ENCODE data around the gene TMC4.

Gene TMC4

DNA sequence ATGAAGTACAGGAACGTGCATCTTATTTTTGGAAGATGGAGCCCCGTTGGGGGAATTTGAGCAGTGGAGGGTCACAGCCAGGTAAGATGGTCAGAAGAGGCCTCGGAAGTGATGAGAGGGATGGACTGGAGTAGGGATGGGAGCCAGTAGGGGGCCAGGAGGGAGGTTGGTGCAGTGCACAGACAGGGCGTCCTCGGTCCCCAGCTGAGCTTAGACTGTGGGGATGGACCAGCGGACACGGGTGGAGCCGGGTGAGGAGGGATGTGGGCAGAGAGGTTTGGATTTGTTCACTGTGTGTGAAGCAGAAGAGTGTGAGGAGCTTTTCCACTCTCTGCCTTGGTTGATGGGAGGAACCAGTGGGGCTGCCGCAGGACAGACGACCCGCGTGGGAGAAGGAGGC lies 38.3 kb upstream of the TMC4 start:
- DNase-seq (ENCODE audit: extremely low spot score): no peak
- CTCF ChIA-PET: interaction anchor here (1.6 to 2.0 kb wide), 2 partner anchors 20 to 55 kb away, joined by 4 to 5 read pairs; no protein-coding TSS in a partner anchor
- TF ChIP-seq, protein P1, sequence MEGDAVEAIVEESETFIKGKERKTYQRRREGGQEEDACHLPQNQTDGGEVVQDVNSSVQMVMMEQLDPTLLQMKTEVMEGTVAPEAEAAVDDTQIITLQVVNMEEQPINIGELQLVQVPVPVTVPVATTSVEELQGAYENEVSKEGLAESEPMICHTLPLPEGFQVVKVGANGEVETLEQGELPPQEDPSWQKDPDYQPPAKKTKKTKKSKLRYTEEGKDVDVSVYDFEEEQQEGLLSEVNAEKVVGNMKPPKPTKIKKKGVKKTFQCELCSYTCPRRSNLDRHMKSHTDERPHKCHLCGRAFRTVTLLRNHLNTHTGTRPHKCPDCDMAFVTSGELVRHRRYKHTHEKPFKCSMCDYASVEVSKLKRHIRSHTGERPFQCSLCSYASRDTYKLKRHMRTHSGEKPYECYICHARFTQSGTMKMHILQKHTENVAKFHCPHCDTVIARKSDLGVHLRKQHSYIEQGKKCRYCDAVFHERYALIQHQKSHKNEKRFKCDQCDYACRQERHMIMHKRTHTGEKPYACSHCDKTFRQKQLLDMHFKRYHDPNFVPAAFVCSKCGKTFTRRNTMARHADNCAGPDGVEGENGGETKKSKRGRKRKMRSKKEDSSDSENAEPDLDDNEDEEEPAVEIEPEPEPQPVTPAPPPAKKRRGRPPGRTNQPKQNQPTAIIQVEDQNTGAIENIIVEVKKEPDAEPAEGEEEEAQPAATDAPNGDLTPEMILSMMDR (IDR thresholded peaks at IDR 0.05; ENCODE audit: control extremely low read depth, extremely low read depth, low read depth, missing control alignments): no peak
- POLR2A ChIA-PET: interaction anchor here (0.7 to 1.3 kb wide), 2 partner anchors 10 to 73 kb away, joined by 4 to 11 read pairs; partner anchors contain the start of gene RPS9

DNA sequence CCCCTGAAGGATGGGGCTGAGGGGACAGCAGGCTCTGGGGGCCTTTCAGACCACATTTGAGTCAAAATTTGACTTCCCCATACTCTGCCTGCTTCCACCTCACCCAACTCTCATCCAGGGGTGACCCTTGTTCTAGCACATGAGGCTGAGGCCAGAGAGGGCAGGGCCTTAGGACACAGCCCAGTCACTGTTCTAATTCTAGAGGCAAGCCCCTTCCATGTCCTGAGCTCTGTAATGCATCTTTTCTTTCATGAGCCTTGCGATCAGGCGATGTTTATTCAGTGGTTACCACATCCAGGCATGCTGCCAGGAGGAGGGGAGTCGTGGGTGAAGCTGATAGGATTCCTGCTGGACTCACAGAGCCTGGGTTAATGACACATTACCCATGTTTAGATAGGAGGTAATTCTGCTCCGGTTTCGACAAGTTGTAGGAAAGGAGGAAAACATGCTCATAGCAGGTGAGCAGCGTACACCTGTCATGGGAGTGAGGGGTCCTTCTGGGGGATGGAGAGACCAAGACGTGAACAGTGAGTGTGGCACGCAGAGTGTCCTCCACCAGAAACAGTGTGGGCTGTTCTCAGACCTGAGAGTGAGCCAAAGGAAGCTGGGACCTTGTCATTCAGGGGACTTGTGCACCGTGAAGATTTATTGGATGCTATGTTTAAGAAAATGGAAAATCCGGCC lies 37.0 kb upstream of the TMC4 start:
- POLR2A ChIA-PET: interaction anchor here (1.1 to 5.7 kb wide), 2 partner anchors 10 to 21 kb away, joined by 3 to 30 read pairs; partner anchors contain the start of genes MBOAT7 and RPS9
- no peak for DNase-seq (ENCODE audit: extremely low spot score)
- CTCF ChIA-PET: interaction anchor here (1.6 kb wide), 1 partner anchor 21 kb away, joined by 4 read pairs; no protein-coding TSS in a partner anchor
- TF ChIP-seq, protein P1 (IDR thresholded peaks at IDR 0.05; ENCODE audit: control extremely low read depth, extremely low read depth, low read depth, missing control alignments): no peak

DNA sequence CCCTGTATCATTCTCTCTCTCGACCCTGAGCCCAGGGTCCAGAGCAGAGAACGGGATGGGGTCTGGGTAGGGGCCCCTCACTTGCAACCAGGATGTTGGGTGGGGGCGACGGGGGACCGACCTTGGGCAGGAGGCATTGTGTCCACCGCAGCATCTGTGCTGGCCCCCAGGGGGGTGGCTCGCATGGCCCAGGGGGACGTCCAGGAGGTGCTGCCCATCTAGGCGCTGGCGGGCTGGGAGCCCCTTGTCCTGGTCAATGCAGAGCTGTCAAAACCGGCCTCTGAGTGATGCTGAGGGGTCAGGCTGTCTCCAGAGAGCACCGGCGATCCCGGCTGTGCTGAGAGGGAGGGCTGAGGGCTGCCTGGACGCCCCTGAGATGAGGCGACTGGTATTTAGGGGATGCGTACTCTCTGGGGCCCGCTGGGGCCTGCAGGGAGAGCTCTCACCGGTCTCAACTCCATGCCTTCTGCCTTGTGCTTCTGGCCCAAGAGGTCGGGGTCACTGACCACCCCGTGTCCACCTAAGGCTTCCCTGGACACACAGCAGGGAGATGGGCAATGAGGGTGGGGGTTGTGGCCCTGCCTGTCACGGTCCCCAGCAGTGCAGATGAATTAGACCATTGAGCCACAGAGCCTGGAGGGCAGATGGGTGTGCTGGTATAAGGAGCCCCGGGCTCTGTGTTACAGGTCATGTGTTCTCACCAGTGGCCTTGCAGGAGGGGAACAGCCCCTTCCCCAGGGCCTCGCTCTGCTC lies 36.3 kb upstream of the TMC4 start:
- POLR2A ChIA-PET: interaction anchor here (1.1 to 5.7 kb wide), 4 partner anchors 9 to 20 kb away, joined by 3 to 30 read pairs (median 8); partner anchors contain the start of genes MBOAT7, RPS9 and TSEN34
- TF ChIP-seq, protein P1 (IDR thresholded peaks at IDR 0.05; ENCODE audit: control extremely low read depth, extremely low read depth, low read depth, missing control alignments): no peak
- no peak for DNase-seq (ENCODE audit: extremely low spot score)
- CTCF ChIA-PET: interaction anchor here (1.0 kb wide), 1 partner anchor 182 kb away, joined by 3 read pairs; no protein-coding TSS in a partner anchor

DNA sequence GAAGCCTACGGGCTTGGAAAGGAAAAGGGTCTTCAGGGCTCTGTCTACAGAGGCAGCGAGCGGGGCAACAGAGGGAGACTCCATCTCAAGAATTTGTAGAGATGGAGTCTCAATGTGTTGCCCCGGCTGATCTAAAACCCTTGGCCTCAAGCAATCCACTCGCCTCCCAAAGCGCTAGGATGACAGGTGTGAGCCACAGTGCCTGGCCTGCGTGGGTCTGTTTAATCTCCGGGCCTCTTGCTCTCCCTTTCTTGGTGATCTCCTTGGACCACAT lies 35.8 kb upstream of the TMC4 start:
- TF ChIP-seq, protein P1 (IDR thresholded peaks at IDR 0.05; ENCODE audit: control extremely low read depth, extremely low read depth, low read depth, missing control alignments): no peak
- POLR2A ChIA-PET: interaction anchor here (0.7 to 5.7 kb wide), 4 partner anchors 8 to 35 kb away, joined by 4 to 30 read pairs (median 8); partner anchors contain the start of genes MBOAT7, RPS9, TMC4 and TSEN34
- CTCF ChIA-PET: interaction anchor here (1.0 to 1.2 kb wide), 2 partner anchors 12 to 182 kb away, joined by 3 read pairs; no protein-coding TSS in a partner anchor
- no peak for DNase-seq (ENCODE audit: extremely low spot score)

DNA sequence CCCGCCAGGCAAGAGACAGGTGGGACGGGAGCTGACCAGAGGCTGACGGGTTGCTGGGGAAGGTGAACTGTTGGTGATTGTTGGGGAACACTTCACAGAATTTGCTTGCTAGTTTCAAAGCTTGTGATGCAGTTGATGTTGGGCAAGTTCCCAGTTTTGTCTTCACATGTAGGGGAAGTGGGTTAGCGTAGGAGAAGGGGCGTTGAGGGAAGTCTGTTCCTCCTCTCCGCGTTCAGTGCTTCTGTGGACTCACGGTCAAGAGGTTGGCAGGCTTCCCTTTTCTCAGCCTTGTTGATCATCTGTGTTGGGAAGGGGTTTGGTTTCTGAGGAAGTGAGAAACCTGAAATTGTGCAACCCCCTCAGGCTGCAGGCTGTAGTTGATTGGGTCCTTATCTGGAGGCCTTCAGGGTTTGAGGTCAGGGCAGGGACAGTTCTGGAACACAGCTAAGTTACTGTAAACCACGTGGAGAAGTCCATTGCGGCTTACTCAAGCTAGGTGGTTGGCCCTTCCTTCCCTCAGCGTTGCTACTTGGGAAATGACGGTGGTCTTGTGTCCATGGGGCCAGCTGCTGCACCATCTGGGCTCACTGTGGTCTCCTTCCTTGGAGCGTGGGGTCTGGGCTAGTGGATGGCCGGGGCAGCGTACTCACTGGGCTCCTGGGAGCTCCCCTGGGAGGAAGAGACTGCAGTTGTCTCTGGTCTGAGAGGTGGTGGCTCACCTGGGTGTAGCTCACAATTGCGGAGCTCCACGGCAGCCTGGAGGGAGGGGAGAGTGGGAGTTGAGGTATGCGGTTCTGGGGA lies 35.2 kb upstream of the TMC4 start:
- DNase-seq (ENCODE audit: extremely low spot score): peak; percentile 66
- POLR2A ChIA-PET: interaction anchor here (0.7 to 5.7 kb wide), 4 partner anchors 8 to 35 kb away, joined by 4 to 30 read pairs (median 8); partner anchors contain the start of genes MBOAT7, RPS9, TMC4 and TSEN34
- CTCF ChIA-PET: interaction anchor here (1.0 to 1.2 kb wide), 3 partner anchors 11 to 183 kb away, joined by 3 read pairs; no protein-coding TSS in a partner anchor
- TF ChIP-seq, protein P1 (IDR thresholded peaks at IDR 0.05; ENCODE audit: control extremely low read depth, extremely low read depth, low read depth, missing control alignments): no peak
